ENCODE results near the gene SERPINA1. TPM values are rescaled to one million over a fixed set of nuclear protein-coding genes. Genes with fewer than 3 reads are reported as not detected.

Gene SERPINA1
- total RNA-seq, 2 donors from 2014 or later = 2.4 to 8.8 TPM

- H3K9me3 ChIP-seq = no peaks in the 10 kb centered on the region
- no peak for DNase-seq (ENCODE audit: low spot score)
- no peak for TF ChIP-seq CTCF (IDR thresholded peaks at IDR 0.05)
- H3K27ac ChIP-seq = no peak overlapping the region
- no peaks in the 10 kb centered on the region for H3K27me3 ChIP-seq
- H3K4me3 ChIP-seq = no peak overlapping the region
- no peaks in the 10 kb centered on the region for H3K4me1 ChIP-seq
- H3K36me3 ChIP-seq = no peaks in the 10 kb centered on the region
Observed at GRCh38 chr14:94380225-94381148, 7.9 kb downstream of the SERPINA1 start.

- no peak for DNase-seq (ENCODE audit: low spot score)
- H3K36me3 ChIP-seq = no peaks in the 10 kb centered on the region
- H3K27ac ChIP-seq = no peak overlapping the region
- H3K4me3 ChIP-seq = no peak overlapping the region
- no peaks in the 10 kb centered on the region for H3K27me3 ChIP-seq
- H3K9me3 ChIP-seq = no peaks in the 10 kb centered on the region
- TF ChIP-seq CTCF (IDR thresholded peaks at IDR 0.05) = no peak
- H3K4me1 ChIP-seq = no peaks in the 10 kb centered on the region
Observed at GRCh38 chr14:94379291-94380224, 8.8 kb downstream of the SERPINA1 start.

GRCh38 chr14:94378527-94379290, 9.7 kb downstream of the SERPINA1 start:
- H3K4me1 ChIP-seq = no peaks in the 10 kb centered on the region
- no peaks in the 10 kb centered on the region for H3K9me3 ChIP-seq
- no peak overlapping the region for H3K27ac ChIP-seq
- H3K4me3 ChIP-seq = no peak overlapping the region
- no peak for TF ChIP-seq CTCF (IDR thresholded peaks at IDR 0.05)
- no peaks in the 10 kb centered on the region for H3K27me3 ChIP-seq
- no peak for DNase-seq (ENCODE audit: low spot score)
- H3K36me3 ChIP-seq = no peaks in the 10 kb centered on the region

GRCh38 chr14:94377866-94378470, 10.4 kb downstream of the SERPINA1 start:
- no peak overlapping the region for H3K27ac ChIP-seq
- H3K9me3 ChIP-seq = no peaks in the 10 kb centered on the region
- no peak for TF ChIP-seq CTCF (IDR thresholded peaks at IDR 0.05)
- H3K36me3 ChIP-seq = no peaks in the 10 kb centered on the region
- H3K4me1 ChIP-seq = no peaks in the 10 kb centered on the region
- no peaks in the 10 kb centered on the region for H3K27me3 ChIP-seq
- H3K4me3 ChIP-seq = no peak overlapping the region
- DNase-seq (ENCODE audit: low spot score) = no peak
